GM23248 (cell line): Measurements from ENCODE around the gene FAM193A. TPM values are rescaled to one million over a fixed set of nuclear protein-coding genes. Genes with fewer than 3 reads are reported as not detected.
"Not testable (repeated sequence)": the region's sequence is repeated elsewhere in the genome, so short reads cannot be mapped to it uniquely, and the experiment has no call there.

ENCODE experiments used
- DNase-seq: peaks from one replicate; pipeline ENCODE4 v3.0.0-alpha.2; 2015
- H2AFZ ChIP-seq: fragments of 200-600 bp; sonication (generic); 2 replicates; pipeline ENCODE4 v1.6.1; 2016; ENCODE audit warnings: antibody characterized with exemption
- H3F3A ChIP-seq: fragments of 200-600 bp; sonication (generic); 2 replicates; pipeline ENCODE4 v1.6.1; 2016; ENCODE audit warnings: mild to moderate bottlenecking, antibody characterized with exemption, mixed run types; ENCODE audit not compliant: insufficient read depth
- H3K27ac ChIP-seq: fragments of 200-600 bp; sonication (generic); 2 replicates; pipeline ENCODE4 v1.5.1; 2016; ENCODE audit warnings: mild to moderate bottlenecking
- H3K27me3 ChIP-seq: fragments of 200-600 bp; sonication (generic); replicated peaks from 2 replicates; pipeline ENCODE4 v1.6.1; 2016; ENCODE audit warnings: mild to moderate bottlenecking; ENCODE audit not compliant: insufficient read depth
- H3K36me3 ChIP-seq: fragments of 200-600 bp; sonication (generic); 2 replicates; pipeline ENCODE4 v1.6.1; 2016; ENCODE audit warnings: low read depth, mild to moderate bottlenecking
- H3K4me1 ChIP-seq: fragments of 200-600 bp; sonication (generic); 2 replicates; pipeline ENCODE4 v1.6.1; 2016; ENCODE audit warnings: mild to moderate bottlenecking; ENCODE audit not compliant: insufficient read depth
- H3K4me2 ChIP-seq: fragments of 200-600 bp; sonication (generic); one replicate; pipeline ENCODE4 v1.6.1; 2016; ENCODE audit warnings: mild to moderate bottlenecking; ENCODE audit not compliant: unreplicated experiment
- H3K4me3 ChIP-seq: fragments of 200-600 bp; sonication (generic); 2 replicates; pipeline ENCODE4 v1.5.1; 2016; ENCODE audit warnings: mild to moderate bottlenecking
- H3K79me2 ChIP-seq: fragments of 200-600 bp; sonication (generic); 2 replicates; pipeline ENCODE4 v1.6.1; 2016; ENCODE audit warnings: mild to moderate bottlenecking; ENCODE audit not compliant: insufficient read depth
- H3K9ac ChIP-seq: fragments of 200-600 bp; sonication (generic); 2 replicates; pipeline ENCODE4 v1.6.1; 2016; ENCODE audit warnings: mild to moderate bottlenecking
- H3K9me2 ChIP-seq: fragments of 200-600 bp; sonication (generic); 2 replicates; pipeline ENCODE4 v1.6.1; 2016; ENCODE audit warnings: mixed run types, mild to moderate bottlenecking, moderate library complexity; ENCODE audit not compliant: insufficient read depth
- H3K9me3 ChIP-seq: fragments of 200-600 bp; sonication (generic); one replicate; pipeline ENCODE4 v1.6.1; 2017; ENCODE audit warnings: low read depth
- H4K20me1 ChIP-seq: fragments of 200-600 bp; sonication (generic); 2 replicates; pipeline ENCODE4 v1.6.0; 2016; ENCODE audit not compliant: insufficient read depth
- EZH2 ChIP-seq: fragments of 200-600 bp; sonication (generic); IDR thresholded peaks from 2 replicates; pipeline ENCODE4 v1.6.1; 2018; ENCODE audit warnings: antibody characterized with exemption, mild to moderate bottlenecking; ENCODE audit not compliant: insufficient read depth, poor library complexity, severe bottlenecking
- EZH2phosphoT487 ChIP-seq: fragments of 200-600 bp; sonication (generic); IDR thresholded peaks from 2 replicates; pipeline ENCODE4 v1.6.1; 2018; ENCODE audit warnings: antibody characterized with exemption, moderate library complexity, mild to moderate bottlenecking, low read depth; ENCODE audit not compliant: insufficient read depth
- WGBS, 2 experiments: methylation state at CpG; one replicate each; pipeline ENCODE4 v1.1.6; 2015 to 2017; ENCODE audit warnings: low lambda C conversion rate in 2 of 2, low coverage in 1 of 2; ENCODE audit errors: missing lambda C conversion rate in 2 of 2; 5-methylcytosine and 5-hydroxymethylcytosine counted together
- in situ Hi-C: fragments of 300-500 bp; cut with MboI; formaldehyde crosslinking; loops from 2 replicates; pipeline ENCODE4 v1.15.0; 2020
- polyA plus RNA-seq: library from polyadenylated mRNA; unstranded; fragments of >200 nt; fragmentation: Nextera tagmentation; extraction: Ambion mirVana; gene quantifications from 2 replicates; pipeline ENCODE4 v1.2.1, GENCODE V29; 2016
- total RNA-seq: library from RNA; depleted of rRNA; stranded (reverse); fragments of >200 nt; shearing (Covaris generic); gene quantifications from 2 replicates; pipeline ENCODE4 v1.2.3, GENCODE V29; 2014

The FAM193A gene
- total and polyA plus RNA-seq, 2 experiments from 2014 or later = 5.0 to 19.0 TPM

DNA sequence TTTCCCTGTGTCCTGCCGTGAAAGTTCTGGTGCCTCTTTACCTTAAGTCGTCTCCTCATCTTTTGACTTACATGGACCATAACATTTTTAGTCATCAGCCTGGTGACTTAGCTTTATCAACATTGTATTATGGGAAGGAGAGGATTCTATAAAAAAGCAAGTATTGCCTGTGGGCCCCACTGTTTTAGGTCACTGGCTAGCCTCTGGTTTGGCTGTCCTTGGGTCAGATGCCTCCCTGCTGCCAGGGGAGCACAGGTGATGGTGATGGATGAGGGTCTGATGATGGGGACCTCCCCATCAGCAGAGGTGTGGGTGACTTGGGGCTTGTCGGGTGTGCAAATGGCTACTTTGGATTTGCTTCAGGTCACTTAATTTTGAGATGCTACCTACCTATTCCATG, 51.8 kb downstream of the FAM193A start:
- H3K4me1 ChIP-seq = peaks cover 16% of the 10 kb centered on the region; the same call in 1 of the 2 replicates
- peaks cover 9% of the 10 kb centered on the region for H3F3A ChIP-seq
- H3K9me3 ChIP-seq = no peaks in the 10 kb centered on the region
- H3K9me2 ChIP-seq = no peaks in the 10 kb centered on the region
- no peak overlapping the region for H2AFZ ChIP-seq
- H3K4me2 ChIP-seq = no peak overlapping the region
- H3K27me3 ChIP-seq = no peaks in the 10 kb centered on the region
- no peak for TF ChIP-seq EZH2
- 72 to 85% methylated on average over 3 of the region's 3 CpGs for WGBS, 2 experiments
- no peaks in the 10 kb centered on the region for H3K36me3 ChIP-seq
- H3K79me2 ChIP-seq = peaks cover 100% of the 10 kb centered on the region
- peaks cover 34% of the 10 kb centered on the region for H4K20me1 ChIP-seq
- in situ Hi-C loops = no loop called here
- no peak overlapping the region for H3K27ac ChIP-seq
- H3K9ac ChIP-seq = no peak overlapping the region
- DNase-seq = no peak
- H3K4me3 ChIP-seq = no peak overlapping the region

GRCh38 chr4:2591189-2591588, 54.7 kb downstream of the FAM193A start:
- Histone ChIP-seq H3K9me2 (no peaks in the 10 kb centered on the region), H3K4me1 (peaks cover 12% of the 10 kb centered on the region), H4K20me1 (peaks cover 27% of the 10 kb centered on the region), H3K9ac (no peak overlapping the region), H3K9me3 (no peaks in the 10 kb centered on the region), H3K4me3 (no peak overlapping the region), H3K27me3 (no peaks in the 10 kb centered on the region), H2AFZ (no peak overlapping the region), H3K4me2 (no peak overlapping the region), H3K79me2 (peaks cover 100% of the 10 kb centered on the region), H3K27ac (no peak overlapping the region), H3F3A (peaks cover 4% of the 10 kb centered on the region; the same call in 1 of the 2 replicates), H3K36me3 (no peaks in the 10 kb centered on the region)
- 70% methylated on average over 8 of the region's 8 CpGs for WGBS, 2 experiments
- peak; percentile 3 for DNase-seq
- in situ Hi-C loops = no loop called here
- no peak for TF ChIP-seq EZH2phosphoT487
- TF ChIP-seq EZH2 = no peak

- H3K27me3 ChIP-seq, DNase-seq, H3K36me3 ChIP-seq, H3K4me2 ChIP-seq, H3K9ac ChIP-seq, H3K9me3 ChIP-seq, H2AFZ ChIP-seq, H3K9me2 ChIP-seq, H3K27ac ChIP-seq, in situ Hi-C loops, H3F3A ChIP-seq, H3K4me3 ChIP-seq: not testable (repeated sequence)
- Histone ChIP-seq H3K79me2 (peaks cover 100% of the 10 kb centered on the region), H3K4me1 (peaks cover 14% of the 10 kb centered on the region), H4K20me1 (peaks cover 26% of the 10 kb centered on the region)
- 92% methylated on average over 11 to 12 of the region's 12 CpGs for WGBS, 2 experiments
Observed at GRCh38 chr4:2592014-2592413, 55.6 kb downstream of the FAM193A start.

DNA sequence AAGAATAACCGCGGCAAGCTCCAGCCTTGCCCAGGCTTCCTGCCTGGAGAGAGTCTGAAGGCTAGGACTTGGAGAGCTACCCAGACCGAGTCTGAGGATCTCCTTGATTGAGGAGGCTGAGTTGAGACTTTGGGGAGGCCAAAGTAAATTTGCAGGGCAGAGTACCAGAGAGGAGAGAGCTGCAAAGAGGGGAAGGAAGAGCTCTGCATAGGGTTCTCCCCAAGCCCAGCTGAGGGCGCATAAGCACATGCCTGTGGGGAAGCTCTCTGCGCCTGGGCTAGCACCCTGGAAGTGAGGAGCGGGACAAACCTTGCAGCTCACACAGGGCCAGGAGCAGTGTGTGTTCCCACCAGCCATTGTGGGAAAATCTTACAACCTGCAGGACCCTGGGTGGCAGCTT, 56.1 kb downstream of the FAM193A start:
- Histone ChIP-seq H3K9me3 (no peaks in the 10 kb centered on the region), H3K4me3 (no peak overlapping the region), H3K36me3 (no peaks in the 10 kb centered on the region; the same call in 1 of the 2 replicates), H3K27ac (no peak overlapping the region), H3K79me2 (peaks cover 100% of the 10 kb centered on the region), H3K9ac (no peak overlapping the region), H2AFZ (no peak overlapping the region), H3K4me1 (peaks cover 10% of the 10 kb centered on the region), H4K20me1 (peaks cover 25% of the 10 kb centered on the region), H3K4me2 (no peak overlapping the region), H3K27me3 (no peaks in the 10 kb centered on the region), H3K9me2 (no peaks in the 10 kb centered on the region), H3F3A (peaks cover 2% of the 10 kb centered on the region; the same call in 1 of the 2 replicates)
- in situ Hi-C loops = no loop called here
- 74 to 77% methylated on average over 6 of the region's 6 CpGs for WGBS, 2 experiments
- TF ChIP-seq EZH2phosphoT487 (no peak), EZH2 (no peak)
- no peak for DNase-seq

- Histone ChIP-seq H3K9me3 (no peaks in the 10 kb centered on the region), H3K9me2 (no peaks in the 10 kb centered on the region), H3K9ac (no peak overlapping the region), H3K27ac (no peak overlapping the region), H3K4me2 (no peak overlapping the region), H3K27me3 (no peaks in the 10 kb centered on the region), H4K20me1 (peaks cover 23% of the 10 kb centered on the region), H3K4me1 (peaks cover 8% of the 10 kb centered on the region), H3K4me3 (no peak overlapping the region), H3K79me2 (peaks cover 100% of the 10 kb centered on the region), H3K36me3 (no peaks in the 10 kb centered on the region; the same call in 1 of the 2 replicates), H2AFZ (no peak overlapping the region), H3F3A (no peaks in the 10 kb centered on the region; the same call in 1 of the 2 replicates)
- DNase-seq = no peak
- in situ Hi-C loops = no loop called here
- 77 to 82% methylated on average over 5 of the region's 5 CpGs for WGBS, 2 experiments
- TF ChIP-seq EZH2phosphoT487 = no peak
- no peak for TF ChIP-seq EZH2
Observed at GRCh38 chr4:2593003-2593402, 56.6 kb downstream of the FAM193A start.
